Activated CD8-positive, alpha-beta T cell treated with anti-CD3 and anti-CD28 coated beads for 36 hours (primary cell): Measurements from ENCODE around the gene SOX5. TPM values are rescaled to one million over a fixed set of nuclear protein-coding genes. Genes with fewer than 3 reads are reported as not detected.
"Not testable (repeated sequence)": the region's sequence is repeated elsewhere in the genome, so short reads cannot be mapped to it uniquely, and the experiment has no call there.

ENCODE experiments used
- ATAC-seq: fragments of 200-7000 bp; cut with Tn5 transposase; one replicate; pipeline ENCODE4 v1.10.0; 2021; ENCODE audit warnings: mild to moderate bottlenecking, moderate library complexity
- CTCF ChIA-PET: fragments of 350-600 bp; sonication (Branson Sonifier 250); formaldehyde crosslinking; loops from one replicate; lab custom pipeline; 2021; ENCODE audit warnings: antibody characterized with exemption; lab: Charles Lee
- POLR2A ChIA-PET: fragments of 350-600 bp; sonication (Branson Sonifier 250); formaldehyde crosslinking; loops from one replicate; lab custom pipeline; 2021; ENCODE audit warnings: antibody characterized with exemption; lab: Charles Lee
- DNase-seq: peaks from one replicate; pipeline ENCODE4 v3.0.0-alpha.2; 2020
- H3K27ac Mint-ChIP-seq: one replicate; pipeline ENCODE4 v1.8.0; 2021; ENCODE audit warnings: mild to moderate bottlenecking, mixed read lengths
- H3K27me3 Mint-ChIP-seq: one replicate; pipeline ENCODE4 v1.8.0; 2021; ENCODE audit warnings: mixed read lengths
- H3K36me3 Mint-ChIP-seq: one replicate; pipeline ENCODE4 v1.8.0; 2021; ENCODE audit warnings: low read depth, mixed read lengths
- H3K4me1 Mint-ChIP-seq: one replicate; pipeline ENCODE4 v1.8.0; 2021; ENCODE audit warnings: low read depth, mixed read lengths
- H3K4me3 Mint-ChIP-seq: one replicate; pipeline ENCODE4 v1.8.0; 2021; ENCODE audit warnings: mild to moderate bottlenecking, moderate library complexity, mixed read lengths
- H3K9me3 Mint-ChIP-seq: one replicate; pipeline ENCODE4 v1.8.0; 2021; ENCODE audit warnings: mixed read lengths
- CTCF ChIP-seq: fragments of 200-600 bp; IDR thresholded peaks from one replicate; pipeline ENCODE4 v1.8.0; 2022; ENCODE audit warnings: antibody characterized with exemption, mild to moderate bottlenecking
- intact Hi-C: fragments of 100-400 bp; cut with micrococcal nuclease; formaldehyde crosslinking; loops from one replicate; pipeline ENCODE4 v1.10.0; 2022
- total RNA-seq, 2 experiments: library from RNA; stranded (reverse); gene quantifications; one replicate each; pipeline ENCODE4 v1.2.3, GENCODE V29; 2021

SOX5 gene
- total RNA-seq, 2 experiments from 2014 or later: not detected

GRCh38 chr12:23824358-23824757 is 125.1 kb downstream of the SOX5 start:
- DNase-seq (no peak), ATAC-seq (no peak)
- Mint-ChIP-seq H3K27me3 (no peaks in the 10 kb centered on the region), H3K4me1 (no peaks in the 10 kb centered on the region), H3K36me3 (no peaks in the 10 kb centered on the region), H3K4me3 (no peak overlapping the region), H3K27ac (no peak overlapping the region), H3K9me3 (peaks cover 4% of the 10 kb centered on the region)
- POLR2A ChIA-PET: interaction anchor here (0.6 kb wide), 1 partner anchor 515 kb away, joined by 4 read pairs; no protein-coding TSS in a partner anchor
- no peak for TF ChIP-seq CTCF
- CTCF ChIA-PET: no interaction called here
- intact Hi-C loops: no loop called here

GRCh38 chr12:23822883-23823282 is 126.6 kb downstream of the SOX5 start:
- H3K9me3 Mint-ChIP-seq, H3K27ac Mint-ChIP-seq, POLR2A ChIA-PET, H3K4me3 Mint-ChIP-seq, DNase-seq, CTCF ChIA-PET, H3K36me3 Mint-ChIP-seq, intact Hi-C loops, ATAC-seq, H3K4me1 Mint-ChIP-seq, H3K27me3 Mint-ChIP-seq: not testable (repeated sequence)

- intact Hi-C loops: no loop called here
- ATAC-seq (no peak), DNase-seq (no peak)
- Mint-ChIP-seq H3K9me3 (peaks cover 4% of the 10 kb centered on the region), H3K27ac (no peak overlapping the region), H3K4me1 (no peaks in the 10 kb centered on the region), H3K36me3 (no peaks in the 10 kb centered on the region), H3K27me3 (no peaks in the 10 kb centered on the region), H3K4me3 (no peak overlapping the region)
- ChIA-PET CTCF (no interaction called here), POLR2A (no interaction called here)
- no peak for TF ChIP-seq CTCF
Measured at GRCh38 chr12:23817345-23817744, 132.1 kb downstream of the SOX5 start.

- Mint-ChIP-seq H3K9me3 (peaks cover 4% of the 10 kb centered on the region), H3K36me3 (no peaks in the 10 kb centered on the region), H3K4me3 (no peak overlapping the region), H3K27me3 (no peaks in the 10 kb centered on the region), H3K4me1 (no peaks in the 10 kb centered on the region), H3K27ac (no peak overlapping the region)
- ATAC-seq (no peak), DNase-seq (no peak)
- ChIA-PET POLR2A (no interaction called here), CTCF (no interaction called here)
- intact Hi-C loops: no loop called here
- no peak for TF ChIP-seq CTCF
Measured at GRCh38 chr12:23816394-23816851, 133.0 kb downstream of the SOX5 start.

- no peak for TF ChIP-seq CTCF
- H3K4me3 Mint-ChIP-seq: no peak overlapping the region
- no peaks in the 10 kb centered on the region for H3K4me1 Mint-ChIP-seq
- H3K36me3 Mint-ChIP-seq: no peaks in the 10 kb centered on the region
- intact Hi-C loops: no loop called here
- H3K27me3 Mint-ChIP-seq: no peaks in the 10 kb centered on the region
- POLR2A ChIA-PET: no interaction called here
- CTCF ChIA-PET: no interaction called here
- H3K9me3 Mint-ChIP-seq: no peaks in the 10 kb centered on the region
- ATAC-seq (no peak), DNase-seq (no peak)
- H3K27ac Mint-ChIP-seq: no peak overlapping the region
Measured at GRCh38 chr12:23815810-23816209, 133.7 kb downstream of the SOX5 start.

- Mint-ChIP-seq H3K27me3 (no peaks in the 10 kb centered on the region), H3K9me3 (peaks cover under 1% of the 10 kb centered on the region), H3K27ac (no peak overlapping the region)
Measured at GRCh38 chr12:23813206-23813605, 136.3 kb downstream of the SOX5 start.

More at GRCh38 chr12:23813206-23813605, 136.3 kb downstream of the SOX5 start:
- DNase-seq (no peak), ATAC-seq (no peak)
- Mint-ChIP-seq H3K4me3 (no peak overlapping the region), H3K36me3 (no peaks in the 10 kb centered on the region), H3K4me1 (no peaks in the 10 kb centered on the region)
- ChIA-PET CTCF (no interaction called here), POLR2A (no interaction called here)
- intact Hi-C loops: no loop called here
- no peak for TF ChIP-seq CTCF
